HG03378 (cell line): ENCODE data around the gene BEX3.
"Not testable (repeated sequence)": the region's sequence is repeated elsewhere in the genome, so short reads cannot be mapped to it uniquely, and the experiment has no call there.

Experiments used
- ATAC-seq: cut with Tn5 transposase; IDR thresholded peaks from one replicate; pipeline ENCODE4 v1.9.1; 2021; ENCODE audit warnings: mild to moderate bottlenecking, moderate library complexity; ENCODE audit not compliant: unreplicated experiment

Gene BEX3

DNA sequence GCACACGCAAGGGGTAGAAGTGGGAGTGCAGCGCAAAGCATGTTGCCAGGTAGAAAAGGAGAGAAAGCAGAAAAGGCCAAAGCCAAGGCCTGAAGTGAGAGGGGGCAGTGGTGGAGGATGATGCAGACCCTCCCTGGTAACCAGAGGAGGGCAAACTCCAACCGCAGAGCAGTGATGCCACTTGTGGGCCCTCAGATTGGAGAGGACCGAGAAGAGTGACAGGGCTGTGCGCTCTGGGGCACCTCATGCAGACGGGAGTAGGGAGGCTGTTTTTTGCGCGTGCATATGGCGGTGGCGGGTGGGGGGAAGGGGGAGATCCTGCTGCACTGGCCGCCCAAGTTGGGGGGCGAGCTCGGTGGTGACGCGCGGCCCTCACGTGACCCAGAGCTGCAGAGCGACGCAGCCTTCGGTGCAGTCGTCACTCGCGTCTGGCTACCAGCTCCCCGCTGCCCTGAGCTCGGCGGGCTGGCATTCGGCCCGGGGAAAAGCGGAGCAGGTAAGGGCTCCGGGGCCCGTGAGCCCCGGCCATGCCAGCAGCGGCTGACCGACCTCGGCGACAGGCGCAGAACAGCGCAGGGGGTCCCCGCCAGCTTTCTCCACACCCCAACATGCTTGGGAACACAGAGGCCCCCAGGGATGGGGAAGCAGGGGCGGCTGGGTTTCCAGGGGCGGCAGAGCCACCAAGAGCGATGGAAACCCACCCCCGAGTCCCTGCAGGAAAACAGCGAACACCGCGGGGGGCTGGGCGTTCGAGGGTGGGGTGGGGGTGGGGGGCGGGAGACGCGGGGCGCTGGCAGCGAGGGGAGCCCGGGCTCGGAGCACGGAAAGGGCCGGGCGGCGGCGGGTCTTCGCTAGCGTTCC lies at the start of gene BEX3:
Gene BEX3 (plus strand): TSS at position 421 of the 861 bp plus-strand sequence. CDS start 984 bp downstream, outside the sequence.
- no peak for ATAC-seq

DNA sequence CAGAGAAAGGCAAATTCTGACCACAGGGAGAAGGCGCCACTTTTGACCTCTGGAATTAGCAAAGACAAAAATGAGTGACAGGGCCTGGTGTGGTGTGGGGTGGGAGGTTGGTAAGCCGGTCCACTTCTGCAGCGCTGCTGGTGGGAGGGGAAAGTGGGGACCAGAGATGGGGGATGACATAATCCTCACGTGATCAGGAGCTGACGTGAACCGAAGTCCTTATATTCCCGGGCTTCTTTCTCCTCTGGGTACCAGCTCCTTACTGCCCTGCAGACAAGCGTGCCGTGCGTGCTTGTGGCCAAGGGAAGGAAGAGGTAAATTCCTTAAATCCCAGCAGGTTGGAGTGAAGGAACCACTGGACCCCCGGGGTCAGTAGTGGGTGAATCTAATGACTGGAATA lies 46.3 kb upstream of the BEX3 start, which contains the start of gene TCEAL7:
Gene TCEAL7 (plus strand): TSS at position 249 of the 400 bp plus-strand sequence. CDS start 1,165 bp downstream, outside the sequence.
- ATAC-seq = no peak

DNA sequence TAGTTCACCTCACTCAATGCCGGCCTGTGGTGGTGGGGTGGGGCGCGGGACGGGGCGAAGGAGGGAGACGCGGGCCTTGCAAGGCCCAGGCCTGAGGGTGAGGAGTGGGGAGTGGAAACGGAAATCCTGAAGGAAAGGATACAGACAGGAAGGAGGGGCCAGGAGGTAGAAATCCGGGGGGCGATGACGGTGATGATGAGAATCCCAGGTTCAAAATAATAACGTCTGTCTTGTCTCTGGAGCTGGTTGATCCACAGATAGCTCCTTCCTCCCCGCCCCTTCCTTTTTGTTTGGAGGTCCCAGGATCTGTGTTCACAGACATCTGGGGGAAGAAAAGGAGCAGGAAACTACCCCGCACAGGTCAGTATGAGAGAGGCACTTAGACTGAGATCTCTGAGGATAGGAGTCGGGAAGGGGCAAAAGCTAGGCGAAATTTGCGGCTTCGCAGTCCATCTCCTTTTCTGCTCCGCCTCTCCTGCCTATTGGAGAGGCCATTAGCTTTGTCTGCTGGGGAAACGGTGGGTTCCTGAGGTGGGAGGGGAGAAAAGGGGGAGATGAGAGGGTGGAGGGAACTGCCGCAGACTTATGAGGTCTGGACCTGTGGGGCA lies 45.6 kb upstream of the BEX3 start:
- no peak for ATAC-seq

DNA sequence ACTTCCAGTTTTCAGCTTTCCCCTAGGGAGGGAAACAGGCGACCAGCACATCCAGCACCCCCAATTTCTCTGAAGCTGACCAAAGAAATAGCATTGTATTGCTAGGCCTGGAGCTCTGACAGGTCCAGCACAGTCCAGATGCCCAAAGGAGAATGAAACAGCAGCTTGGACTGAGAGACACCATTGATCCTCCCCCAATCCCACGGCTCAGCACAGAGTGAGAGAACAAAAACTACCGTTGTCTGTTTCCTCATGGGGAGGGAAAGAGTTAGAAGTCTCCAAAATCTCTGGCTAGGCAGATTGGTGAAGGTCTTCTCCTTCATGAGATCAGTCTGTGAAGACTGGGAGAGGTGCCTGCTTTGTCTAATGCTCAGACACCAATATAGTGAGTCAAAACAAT lies 37.7 kb upstream of the BEX3 start:
- ATAC-seq = no peak

DNA sequence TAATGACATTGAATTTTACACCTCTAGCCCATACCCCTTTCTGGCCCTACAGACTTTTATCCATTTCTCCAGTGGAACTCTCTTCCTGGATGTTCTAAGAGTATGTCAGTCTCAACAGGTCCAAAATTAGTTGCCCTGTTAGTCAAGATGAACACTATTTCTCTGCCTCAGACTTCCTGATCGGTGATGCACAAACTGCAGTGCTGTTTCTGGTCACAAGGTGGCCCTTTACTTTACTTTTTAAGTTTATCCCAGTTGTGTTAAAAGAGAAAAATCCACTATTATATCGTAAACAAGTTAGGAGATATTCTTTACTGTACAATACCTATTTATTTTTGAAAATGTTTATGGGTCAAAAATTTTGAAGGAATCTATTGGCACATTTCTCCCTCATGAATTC lies 33.2 kb upstream of the BEX3 start:
- ATAC-seq = peak; percentile 75

DNA sequence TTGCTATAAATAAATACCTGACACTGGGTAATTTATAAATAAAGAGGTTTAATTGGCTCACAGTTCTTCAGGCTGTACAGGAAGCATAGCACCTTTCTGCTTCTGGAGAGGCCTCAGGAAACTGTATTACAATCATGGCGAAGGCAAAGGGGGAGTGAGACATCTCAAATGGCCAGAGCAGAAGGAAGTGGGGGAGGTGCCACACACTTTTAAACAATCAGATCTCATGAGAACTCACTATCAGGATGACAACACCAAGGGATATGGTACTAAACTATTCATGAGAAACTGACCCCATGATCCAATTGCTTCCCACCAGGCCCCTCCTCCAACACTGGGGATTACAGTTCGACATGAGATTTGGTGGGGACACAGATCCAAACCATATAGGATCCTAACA lies 31.7 kb upstream of the BEX3 start:
- ATAC-seq = no peak

DNA sequence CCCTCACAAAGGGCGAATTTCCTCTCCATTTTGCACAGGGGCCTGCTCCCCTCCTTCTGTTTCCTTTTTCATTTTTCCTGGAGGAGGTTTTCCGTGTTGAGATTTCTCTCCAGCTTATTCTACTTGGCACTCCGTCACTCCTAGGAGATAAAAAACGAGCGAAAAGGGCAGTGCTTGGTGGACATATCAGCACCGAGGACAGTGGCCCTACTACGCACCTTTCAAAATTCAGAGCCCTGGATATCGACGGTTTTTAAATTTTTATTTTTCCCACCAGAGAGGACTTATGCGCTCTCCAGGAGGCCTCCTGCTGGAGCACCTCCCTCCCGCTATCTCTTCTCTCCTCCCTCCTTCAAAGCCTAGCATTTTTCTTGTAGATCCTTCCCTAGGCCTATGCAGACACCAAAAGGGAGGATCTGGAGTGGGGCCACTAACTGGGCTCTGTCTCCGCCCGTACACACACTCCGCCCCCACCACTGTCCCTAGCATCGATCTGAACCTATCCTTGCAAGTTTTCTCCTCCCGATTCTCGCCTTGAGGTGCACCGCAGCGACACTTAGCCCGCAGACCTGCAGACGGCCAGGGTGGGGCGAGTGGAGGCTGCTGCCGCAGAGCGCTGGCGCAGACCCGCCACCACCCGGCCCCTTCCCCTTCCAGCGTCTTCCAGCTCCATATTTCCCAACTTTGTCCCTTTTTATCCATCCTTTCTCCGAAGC lies 28.5 kb upstream of the BEX3 start:
- no peak for ATAC-seq

DNA sequence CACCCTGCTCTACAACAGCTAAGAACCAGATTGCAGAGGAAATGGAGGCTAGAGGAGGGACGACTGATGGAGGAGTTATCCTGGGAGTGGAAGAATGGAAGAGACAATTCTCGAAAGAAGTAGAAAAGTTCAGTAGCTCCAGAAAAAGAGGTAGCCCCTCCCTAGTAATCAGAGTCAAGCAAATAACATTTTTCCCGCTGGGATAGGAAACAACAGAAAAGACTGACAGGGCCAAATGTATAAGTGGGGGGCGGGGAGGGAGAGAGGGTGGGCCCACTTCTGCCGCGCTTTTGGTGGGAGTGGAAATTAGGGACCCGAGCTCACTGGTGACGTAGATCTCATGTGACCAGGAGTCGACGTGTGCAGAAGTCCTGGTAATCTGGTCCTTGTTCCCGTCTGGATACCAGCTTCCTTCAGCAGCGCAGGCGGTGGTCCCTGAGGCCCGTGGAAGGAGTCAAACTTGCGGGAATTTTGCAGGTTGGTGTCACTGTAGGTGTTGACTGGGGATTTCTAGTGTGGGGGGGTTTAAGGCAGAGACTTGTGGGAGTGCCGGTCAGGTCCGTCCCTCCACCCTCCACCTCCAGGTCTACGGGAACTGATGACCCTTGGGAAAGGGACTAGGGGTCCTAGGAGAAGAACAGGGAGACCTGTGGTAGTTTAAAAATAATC lies 20.1 kb upstream of the BEX3 start, which contains the start of gene TCEAL9:
Gene TCEAL9 (plus strand): TSS at position 377 of the 669 bp plus-strand sequence. CDS start 1,179 bp downstream, outside the sequence.
- ATAC-seq = no peak

DNA sequence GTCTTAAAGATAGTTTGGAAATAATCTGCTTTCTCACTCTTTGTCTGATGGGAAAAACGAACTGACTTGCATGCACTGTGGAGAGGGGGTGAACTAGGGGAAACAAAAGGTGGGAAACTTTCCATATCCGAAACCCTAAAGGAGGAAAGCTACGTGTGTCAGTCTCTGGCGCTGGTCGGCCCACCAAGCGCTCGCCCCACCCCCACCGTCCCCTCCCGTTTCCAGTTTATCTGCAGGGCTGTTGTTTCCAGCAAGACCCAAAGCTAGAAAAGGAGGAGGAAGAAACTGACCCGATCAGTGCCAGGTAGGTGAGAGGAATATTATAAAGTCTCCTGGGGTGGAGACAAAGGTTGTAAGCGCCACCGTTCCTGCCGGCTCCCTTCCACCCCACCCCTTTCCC lies 19.5 kb upstream of the BEX3 start:
- no peak for ATAC-seq

DNA sequence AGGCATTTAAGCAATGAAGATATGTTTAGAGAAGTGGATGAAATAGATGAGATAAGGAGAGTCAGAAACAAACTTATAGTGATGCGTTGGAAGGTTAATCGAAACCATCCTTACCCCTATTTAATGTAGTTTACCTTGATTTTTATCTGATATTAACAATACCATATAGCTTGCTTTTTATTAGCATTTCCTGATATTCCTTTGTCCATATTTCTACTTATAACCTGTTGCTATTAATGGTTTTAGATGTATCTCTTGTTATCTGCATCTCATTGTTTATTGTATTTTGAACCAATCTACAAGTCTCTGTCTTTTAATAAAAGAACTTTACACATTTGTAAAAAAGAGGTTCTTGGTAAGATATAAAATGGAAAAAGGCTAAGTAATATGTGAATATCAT lies 18.5 kb upstream of the BEX3 start:
- no peak for ATAC-seq

DNA sequence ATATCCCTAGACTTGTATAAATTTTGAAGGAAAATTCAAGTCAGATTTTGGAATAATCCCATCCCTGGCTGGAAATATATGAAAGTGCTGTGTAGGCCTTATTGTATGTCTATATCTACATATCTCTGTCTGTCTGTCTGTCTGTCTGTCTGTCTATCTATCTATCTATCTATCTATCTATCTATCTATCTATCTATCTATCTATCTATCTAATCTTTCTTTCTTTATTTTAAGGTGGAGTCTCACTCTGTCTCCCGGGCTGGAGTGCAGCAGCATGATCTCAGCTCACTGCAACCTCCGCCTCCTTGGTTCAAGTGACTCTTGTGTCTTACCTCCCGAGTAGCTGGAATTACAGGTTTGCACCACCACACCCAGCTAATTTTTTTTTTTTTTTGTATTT lies 16.7 kb upstream of the BEX3 start:
- not testable (repeated sequence) for ATAC-seq

DNA sequence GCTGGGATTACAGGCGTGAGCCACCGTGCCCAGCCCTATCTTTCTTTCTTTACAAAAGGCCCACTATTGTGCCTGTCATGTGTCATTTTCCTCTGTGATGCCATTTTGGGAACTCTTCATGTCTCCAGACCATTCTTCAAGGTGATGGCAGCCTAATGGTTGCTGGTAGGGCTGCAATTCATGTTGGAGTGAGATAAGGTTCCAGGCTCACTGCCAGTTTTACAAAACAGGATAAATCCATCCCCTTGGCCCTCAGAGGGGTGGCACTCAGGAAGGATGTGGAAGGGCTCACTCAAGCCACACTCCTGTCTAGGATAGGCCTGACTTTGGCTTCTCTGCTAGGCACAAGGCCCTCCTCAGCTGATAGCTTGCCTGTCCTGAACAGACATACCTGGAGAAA lies 16.2 kb upstream of the BEX3 start:
- ATAC-seq = no peak

DNA sequence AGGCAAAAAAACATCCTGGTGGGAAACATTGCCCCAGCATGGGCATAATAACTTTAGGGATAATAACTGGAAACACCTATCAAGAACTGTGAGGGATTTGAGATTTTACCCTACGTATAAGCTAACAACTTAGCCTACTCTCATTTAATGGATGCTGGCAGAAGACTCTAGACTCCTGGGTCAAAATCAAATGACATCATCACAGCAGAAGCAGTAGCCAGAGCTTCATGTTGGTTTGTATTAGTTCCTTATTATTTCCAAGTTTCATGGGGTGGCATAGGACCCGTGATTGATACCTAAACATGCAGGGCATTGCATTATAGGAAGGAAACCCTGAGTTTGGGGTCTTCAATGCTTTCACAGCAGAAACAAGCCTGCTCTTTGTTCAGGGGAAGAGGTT lies 15.4 kb upstream of the BEX3 start:
- no peak for ATAC-seq

DNA sequence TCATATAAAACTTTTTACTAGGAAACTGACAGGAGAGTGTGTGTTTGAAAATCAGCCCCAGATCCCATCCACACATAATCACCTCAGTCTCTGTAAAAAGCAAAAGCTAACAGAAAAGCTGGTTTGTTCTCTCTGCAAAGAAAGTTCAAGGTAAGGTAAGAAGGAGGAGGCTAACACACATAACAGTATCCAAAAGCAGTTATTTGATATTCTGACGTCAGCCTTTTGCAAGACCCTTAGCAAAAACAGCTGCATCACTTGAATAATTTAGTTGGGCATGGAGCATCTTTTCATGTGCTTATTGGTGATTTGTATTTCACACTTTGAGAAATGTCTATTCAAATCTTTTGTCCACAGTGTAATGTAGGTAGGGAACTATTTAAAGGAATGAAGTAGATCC lies 14.5 kb upstream of the BEX3 start:
- ATAC-seq = no peak

DNA sequence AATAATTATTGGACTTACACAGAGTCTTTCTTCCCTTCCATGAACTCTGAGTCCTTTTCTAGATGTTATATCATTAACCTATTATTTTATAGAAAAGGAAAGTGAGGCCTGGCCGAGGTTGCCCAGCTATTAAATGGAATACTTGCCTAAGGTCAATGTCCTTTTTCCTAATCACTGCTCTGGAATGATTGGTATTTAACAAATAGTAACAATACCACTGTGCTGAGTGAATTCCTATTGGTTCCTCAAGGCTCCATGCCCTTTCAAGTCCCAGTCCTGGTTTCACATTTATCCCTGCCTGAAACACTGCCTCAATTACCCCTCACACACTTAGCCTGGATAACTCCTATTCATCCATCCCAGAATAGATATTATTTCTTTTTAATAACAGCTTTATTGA lies 13.9 kb upstream of the BEX3 start:
- ATAC-seq = no peak

DNA sequence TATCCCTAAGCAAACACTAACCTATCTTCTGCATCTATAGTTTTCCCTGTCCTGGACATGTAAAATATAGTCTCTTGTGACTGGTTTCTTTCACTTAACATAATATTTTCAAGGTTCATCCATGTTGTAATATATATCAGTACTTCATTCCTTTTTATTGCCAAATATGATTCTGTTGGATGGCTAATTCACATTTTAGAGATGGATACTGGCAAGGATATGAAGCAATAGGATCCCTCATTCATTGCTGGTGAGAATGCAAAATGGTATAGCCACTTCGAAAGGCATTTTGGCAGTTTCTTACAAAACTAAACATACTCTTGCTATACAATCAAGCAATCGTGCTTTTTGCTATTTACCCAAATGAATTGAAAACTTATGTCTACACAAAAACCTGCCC lies 13.3 kb upstream of the BEX3 start:
- no peak for ATAC-seq

DNA sequence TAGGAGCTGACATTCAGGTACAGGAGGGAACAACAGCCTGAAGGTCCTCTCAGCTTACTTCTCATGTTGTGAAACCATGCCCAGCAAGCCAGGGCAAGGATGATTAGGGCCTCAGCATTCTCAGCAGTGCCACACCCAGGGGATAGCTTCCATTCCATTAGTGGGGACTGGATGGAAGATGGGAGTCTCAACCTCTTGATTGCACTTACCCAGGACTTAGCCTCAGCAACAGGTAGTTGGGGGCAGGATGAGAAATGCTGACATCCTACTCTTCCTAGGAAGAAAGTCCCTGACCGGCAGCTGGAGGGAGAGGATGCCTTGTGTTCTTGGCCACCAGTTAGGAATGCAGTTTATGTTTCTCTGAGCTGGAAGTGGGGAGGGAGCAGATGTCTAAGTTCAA lies 8.8 kb upstream of the BEX3 start:
- no peak for ATAC-seq

DNA sequence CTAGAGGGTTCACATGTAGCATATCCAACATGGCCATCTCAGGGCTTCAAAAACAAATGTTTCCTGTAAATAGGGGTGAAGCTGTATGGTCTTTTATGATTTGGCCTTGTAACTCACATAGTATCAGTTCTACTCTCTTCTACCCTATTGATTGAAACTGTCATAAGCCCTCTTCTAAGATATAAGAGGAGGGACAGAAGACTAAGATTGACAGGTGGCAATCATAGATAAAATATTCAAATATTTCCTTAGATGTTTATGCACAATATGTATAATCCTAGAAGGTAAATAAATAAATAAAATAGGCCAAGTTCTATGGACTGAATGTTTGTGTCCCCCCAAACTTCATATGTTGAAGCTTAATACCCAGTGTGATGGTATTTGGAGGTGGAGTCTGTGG lies 6.9 kb upstream of the BEX3 start:
- ATAC-seq = no peak

DNA sequence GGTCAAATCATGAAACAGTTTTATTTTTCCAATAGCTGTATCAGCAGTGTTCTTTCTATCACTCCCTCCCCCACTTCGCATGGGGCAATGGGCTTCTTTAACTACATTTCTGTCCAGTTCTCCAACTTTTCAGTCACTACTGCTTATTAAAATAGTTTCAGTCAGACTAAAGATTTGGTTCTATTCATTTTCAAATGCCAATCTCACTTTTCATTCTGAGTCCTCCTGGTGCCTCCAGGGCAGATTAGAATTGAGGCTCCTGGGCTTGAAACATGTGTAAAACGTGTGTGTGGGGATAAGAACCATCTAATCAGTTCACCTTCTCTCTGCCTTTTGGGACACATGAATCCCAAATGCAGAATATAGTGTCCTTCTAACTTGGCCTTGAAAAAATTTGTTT lies 3.5 kb upstream of the BEX3 start:
- no peak for ATAC-seq

DNA sequence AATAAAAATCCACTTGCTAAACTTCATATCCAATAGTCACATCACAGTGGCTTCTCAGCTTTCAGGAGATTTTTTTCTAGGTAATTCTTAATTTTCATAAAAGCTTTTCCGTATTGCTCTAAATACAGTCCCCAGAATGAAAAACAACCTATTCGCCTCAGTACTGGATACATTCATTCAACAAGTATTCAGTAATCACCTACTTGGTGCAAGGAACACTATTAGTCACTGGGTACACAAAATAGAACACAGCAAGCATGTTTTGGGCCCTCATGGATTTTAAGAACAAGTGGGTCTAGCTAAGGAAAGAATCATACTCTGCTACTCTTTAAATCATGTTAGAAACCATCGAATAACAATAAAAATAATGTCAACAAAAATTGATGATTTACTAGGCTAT lies 2.8 kb upstream of the BEX3 start:
- ATAC-seq = no peak

DNA sequence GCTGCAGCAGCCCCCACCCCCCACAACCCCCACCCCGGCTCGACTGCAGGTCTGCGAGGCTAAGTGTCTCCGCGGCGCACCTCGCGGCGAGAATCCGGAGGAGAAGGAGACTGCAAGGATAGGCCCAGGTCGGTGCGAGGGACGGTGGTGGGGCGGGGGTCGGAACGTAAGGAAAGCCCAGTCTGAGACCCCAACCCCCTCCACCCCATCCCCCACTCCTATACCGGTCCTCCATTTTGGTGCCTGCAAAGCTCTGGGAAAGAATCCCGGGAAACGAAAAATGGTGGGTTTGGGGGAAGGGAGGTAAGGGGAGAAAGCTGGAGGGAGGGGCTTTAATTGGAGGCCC lies 614 bp downstream of the BEX3 start:
- ATAC-seq = no peak
